K562 (cell line): ENCODE measurements around the gene NME4. TPM values are rescaled to one million over a fixed set of nuclear protein-coding genes. Genes with fewer than 3 reads are reported as not detected.

Source experiments
- ATAC-seq: fragments of 200-7000 bp; cut with Tn5 transposase; 3 replicates; pipeline ENCODE4 v1.9.1; 2020; ENCODE audit warnings: moderate library complexity
- BruUV-seq: library from RNA; stranded (reverse); fragments of 400-500 nt; replicated peaks from 2 replicates; lab custom pipeline; 2021; lab: Mats Ljungman, UMichigan
- CTCF ChIA-PET: fragments of 300-600 bp; formaldehyde crosslinking; extraction: SDS; loops from one replicate; lab custom pipeline; 2021; ENCODE audit warnings: low intra/inter-chr PET ratio; lab: Yijun Ruan, JAX
- POLR2A ChIA-PET: fragments of 300-600, 350-650 bp; sonication (Branson Sonifier 250); formaldehyde crosslinking; extraction: SDS; loops from one replicate; lab custom pipeline; 2021; ENCODE audit warnings: antibody characterized with exemption, inconsistent platforms; lab: Yijun Ruan, JAX
- DNase-seq, 4 experiments: peaks; one replicate each; pipeline versions ENCODE4 v3.0.0 to v3.0.0-alpha.2; 2011 to 2018; ENCODE audit warnings: low spot score in 3 of 4, mixed read lengths in 3 of 4; ENCODE audit errors: extremely low read depth in 1 of 4
- FAIRE-seq: peaks from 2 replicates; lab custom pipeline; 2011; peaks lifted over from hg19 to GRCh38; lab: Jason Lieb, UNC
- H2AFZ ChIP-seq: 2 replicates; pipeline ENCODE4 v1.6.0; 2011; ENCODE audit warnings: low read depth, low read length, control low read depth, inconsistent platforms
- H3K27ac ChIP-seq: fragments of 200-600 bp; 3 replicates; pipeline ENCODE4 v1.8.0; 2011; ENCODE audit warnings: low read depth, mild to moderate bottlenecking, control low read depth, inconsistent platforms, low read length, moderate library complexity, mixed read lengths; ENCODE audit errors: extremely low read depth
- H3K27me3 ChIP-seq, 2 experiments: fragments of 300-600 bp in 1 of 2; 2 replicates in 1 of 2; 3 replicates in 1 of 2; pipeline versions ENCODE4 v1.6.0 to v1.8.0; 2011; ENCODE audit warnings: inconsistent platforms in 2 of 2, low read length in 2 of 2, mild to moderate bottlenecking in 1 of 2, mixed read lengths in 1 of 2, moderate library complexity in 1 of 2; ENCODE audit not compliant: control insufficient read depth in 2 of 2, insufficient read depth in 2 of 2
- H3K36me3 ChIP-seq: fragments of 300-600 bp; 3 replicates; pipeline ENCODE4 v1.8.0; 2011; ENCODE audit warnings: mild to moderate bottlenecking, low read length, inconsistent platforms; ENCODE audit not compliant: control insufficient read depth, insufficient read depth
- H3K4me1 ChIP-seq, 2 experiments: fragments of 200-600 bp in 1 of 2; replicated peaks in 1 of 2; 2 replicates in 1 of 2; 3 replicates in 1 of 2; pipeline versions ENCODE4 v1.5.1 to v1.8.0; 2011; ENCODE audit warnings: inconsistent platforms in 2 of 2, low read length in 2 of 2, mild to moderate bottlenecking in 1 of 2, mixed read lengths in 1 of 2, moderate library complexity in 1 of 2; ENCODE audit not compliant: control insufficient read depth in 2 of 2, insufficient read depth in 2 of 2
- H3K4me2 ChIP-seq: 2 replicates; pipeline ENCODE4 v1.6.1; 2011; ENCODE audit warnings: low read length, control low read depth, inconsistent platforms, mixed read lengths; ENCODE audit not compliant: insufficient read depth
- H3K4me3 ChIP-seq: fragments of 200-600 bp; sonication (generic), shearing (Covaris generic); 2 replicates; pipeline ENCODE4 v1.5.1; 2016; ENCODE audit warnings: control low read depth, inconsistent platforms
- H3K79me2 ChIP-seq: fragments of 200-600 bp; 3 replicates; pipeline ENCODE4 v1.8.0; 2011; ENCODE audit warnings: low read length, inconsistent platforms; ENCODE audit not compliant: control insufficient read depth, insufficient read depth
- H3K9ac ChIP-seq, 2 experiments: 2 replicates each; pipeline versions ENCODE4 v1.6.0 to v1.6.1; 2011; ENCODE audit warnings: low read depth in 2 of 2, low read length in 2 of 2, control low read depth in 1 of 2, inconsistent platforms in 1 of 2, mild to moderate bottlenecking in 1 of 2, mixed read lengths in 1 of 2; ENCODE audit not compliant: insufficient read depth in 1 of 2
- H3K9me1 ChIP-seq: one replicate; pipeline ENCODE4 v1.6.0; 2011; ENCODE audit warnings: inconsistent platforms, mild to moderate bottlenecking, low read length, moderate library complexity; ENCODE audit not compliant: control insufficient read depth, insufficient read depth
- H3K9me3 ChIP-seq: replicated peaks from 2 replicates; pipeline ENCODE4 v1.5.1; 2011; ENCODE audit warnings: low read depth, low read length, inconsistent platforms; ENCODE audit not compliant: control insufficient read depth, insufficient read depth
- H4K20me1 ChIP-seq: replicated peaks from 2 replicates; pipeline ENCODE4 v1.6.1; 2011; ENCODE audit warnings: low read length, inconsistent platforms, mixed read lengths; ENCODE audit not compliant: control insufficient read depth, insufficient read depth
- CREB5 ChIP-seq: fragments of 250-450 bp; sonication (Bioruptor Pico); IDR thresholded peaks from 2 replicates; pipeline ENCODE4 v1.5.0; 2020; ENCODE audit warnings: mild to moderate bottlenecking
- ELF1 ChIP-seq: fragments of 200-800 bp; sonication (Bioruptor generic); IDR thresholded peaks from 2 replicates; pipeline ENCODE4 v1.6.1; 2016; ENCODE audit warnings: missing genetic modification characterization, missing compliant biosample characterization
- HMG20B ChIP-seq: fragments of 250-450 bp; sonication (Bioruptor Pico); IDR thresholded peaks from 2 replicates; pipeline ENCODE4 v1.5.0; 2021; ENCODE audit warnings: mild to moderate bottlenecking
- ILK ChIP-seq: fragments of 450-650 bp; IDR thresholded peaks from 2 replicates; pipeline ENCODE4 v1.6.1; 2016; ENCODE audit warnings: missing genetic modification characterization, low read depth, mild to moderate bottlenecking, missing compliant biosample characterization, moderate library complexity, borderline replicate concordance
- L3MBTL2 ChIP-seq: fragments of 450-650 bp; IDR thresholded peaks from 2 replicates; pipeline ENCODE4 v1.6.1; 2016; ENCODE audit warnings: mild to moderate bottlenecking, moderate library complexity
- MEF2D ChIP-seq: conservative IDR thresholded peaks from 2 replicates; pipeline ENCODE4 v1.6.1; 2016; ENCODE audit warnings: low read depth, missing genetic modification characterization, missing compliant biosample characterization
- NONO ChIP-seq, 2 experiments: fragments of 200-400 bp in 1 of 2; fragments of 450-650 bp in 1 of 2; formaldehyde crosslinking in 1 of 2; IDR thresholded peaks; 2 replicates each; pipeline ENCODE4 v1.6.1; 2017; ENCODE audit warnings: low read depth in 2 of 2, mild to moderate bottlenecking in 2 of 2, moderate library complexity in 2 of 2, low read length in 1 of 2
- SMC3 ChIP-seq: conservative IDR thresholded peaks from 2 replicates; pipeline ENCODE4 v1.6.1; 2011; ENCODE audit warnings: low read depth, low read length, improper control_type of control experiment; ENCODE audit not compliant: insufficient read depth
- ZNF316 ChIP-seq: fragments of 450-650 bp; IDR thresholded peaks from 2 replicates; pipeline ENCODE4 v1.6.1; 2016
- ZNF324 ChIP-seq: fragments of 250-450 bp; sonication (Bioruptor Pico); IDR thresholded peaks from 2 replicates; pipeline ENCODE4 v1.4.0; 2020; ENCODE audit warnings: mild to moderate bottlenecking
- WGBS: fragments of 100-300 bp; shearing (Covaris generic); methylation state at CpG from one replicate; pipeline ENCODE4 v1.1.6; 2016; ENCODE audit warnings: low coverage, mixed read lengths; ENCODE audit not compliant: insufficient coverage; ENCODE audit errors: missing lambda C conversion rate; 5-methylcytosine and 5-hydroxymethylcytosine counted together
- in situ Hi-C: fragments of 300-500 bp; cut with MboI; formaldehyde crosslinking; loops from 4 replicates; pipeline ENCODE4 v1.15.0; 2018; ENCODE audit warnings: inconsistent platforms, mixed read lengths
- intact Hi-C: fragments of 100-400 bp; cut with micrococcal nuclease; formaldehyde crosslinking; loops from 2 replicates; pipeline ENCODE4 v1.14.2; 2022
- polyA plus RNA-seq, 8 experiments: library from polyadenylated mRNA; depleted of rRNA in 4 of 8; stranded (reverse) in 5 of 8; unstranded in 3 of 8; fragments of >200 nt; fragmentation: Nextera tagmentation in 2 of 8; fragmentation: Illumina TruSeq in 1 of 8; extraction: Ambion mirVana in 2 of 8; extraction: Trizol in 1 of 8; gene quantifications; 2 replicates each; pipeline versions ENCODE4 v1.2.1 to v1.2.3, GENCODE V29; 2011 to 2014; ENCODE audit warnings: inconsistent platforms in 1 of 8, missing spikeins in 1 of 8
- total RNA-seq, 7 experiments: library from RNA; depleted of rRNA in 6 of 7; stranded (reverse); fragments of >200 nt in 6 of 7; fragmentation: Illumina TruSeq in 2 of 7; extraction: Trizol in 2 of 7; gene quantifications; 2 replicates each; pipeline versions ENCODE4 v1.2.1 to v1.2.3, GENCODE V29; 2011 to 2021; ENCODE audit warnings: low replicate concordance in 1 of 7

NME4 gene
- total and polyA plus RNA-seq, 9 of the 15 experiments (the other 6 are each of a cell fraction or from before 2014, with no cell fraction given) = 15.4 to 264 (median 139) TPM

GRCh38 chr16:380762-381011 lies 16.3 kb upstream of the NME4 start:
- CTCF ChIA-PET = interaction anchor here (0.9 kb wide), 1 partner anchor 10 kb away, joined by 3 read pairs; the partner anchor contains the start of gene MRPL28
- H3K4me3 ChIP-seq = peak overlapping the region; percentile 94
- H3K4me1 ChIP-seq = peaks cover 0 to 64% of the 10 kb centered on the region in 2 experiments; a peak in 3 of 5 replicates
- TF ChIP-seq CREB5 (CRISPR knock-in tag) (no peak), ILK (tag) (no peak), NONO (IDR thresholded peaks at IDR 0.05; ENCODE audit: low read depth in 2 of 2, low read length in 1 of 2) (no peak), MEF2D (tag) (no peak), ZNF324 (CRISPR knock-in tag) (no peak), ZNF316 (no peak), HMG20B (CRISPR knock-in tag) (no peak), ELF1 (tag) (no peak), L3MBTL2 (no peak), SMC3 (no peak)
- POLR2A ChIA-PET = interaction anchor here (0.6 kb wide), 1 partner anchor 62 kb away, joined by 3 read pairs; no protein-coding TSS in a partner anchor
- in situ Hi-C loops (no loop called here), intact Hi-C loops (no loop called here)
- H3K9ac ChIP-seq = peak overlapping the region; percentile 80 to 88; a peak in 3 of 4 replicates
- H3K36me3 ChIP-seq = peaks cover 21% of the 10 kb centered on the region; the same call in 2 of the 3 replicates
- no peaks in the 10 kb centered on the region for H3K9me1 ChIP-seq
- no peaks in the 10 kb centered on the region for H3K27me3 ChIP-seq
- BruUV-seq = no TSS peak
- peaks cover 33% of the 10 kb centered on the region for H3K79me2 ChIP-seq
- H4K20me1 ChIP-seq = no peaks in the 10 kb centered on the region
- DNase-seq (no peak), FAIRE-seq (no peak), ATAC-seq (peak; percentile 57)
- peak overlapping the region; percentile 65 for H3K4me2 ChIP-seq
- 0% methylated on average over 2 of the region's 12 CpGs for WGBS
- no peak overlapping the region for H2AFZ ChIP-seq
- peak overlapping the region; percentile 75 for H3K27ac ChIP-seq
- no peaks in the 10 kb centered on the region for H3K9me3 ChIP-seq
